Measurements from ENCODE around the gene SLC27A4. TPM values are rescaled to one million over a fixed set of nuclear protein-coding genes. Genes with fewer than 3 reads are reported as not detected.

The SLC27A4 gene
- total and polyA plus RNA-seq, 12 donors: 6.6 to 40.0 (median 20.6) TPM

DNA sequence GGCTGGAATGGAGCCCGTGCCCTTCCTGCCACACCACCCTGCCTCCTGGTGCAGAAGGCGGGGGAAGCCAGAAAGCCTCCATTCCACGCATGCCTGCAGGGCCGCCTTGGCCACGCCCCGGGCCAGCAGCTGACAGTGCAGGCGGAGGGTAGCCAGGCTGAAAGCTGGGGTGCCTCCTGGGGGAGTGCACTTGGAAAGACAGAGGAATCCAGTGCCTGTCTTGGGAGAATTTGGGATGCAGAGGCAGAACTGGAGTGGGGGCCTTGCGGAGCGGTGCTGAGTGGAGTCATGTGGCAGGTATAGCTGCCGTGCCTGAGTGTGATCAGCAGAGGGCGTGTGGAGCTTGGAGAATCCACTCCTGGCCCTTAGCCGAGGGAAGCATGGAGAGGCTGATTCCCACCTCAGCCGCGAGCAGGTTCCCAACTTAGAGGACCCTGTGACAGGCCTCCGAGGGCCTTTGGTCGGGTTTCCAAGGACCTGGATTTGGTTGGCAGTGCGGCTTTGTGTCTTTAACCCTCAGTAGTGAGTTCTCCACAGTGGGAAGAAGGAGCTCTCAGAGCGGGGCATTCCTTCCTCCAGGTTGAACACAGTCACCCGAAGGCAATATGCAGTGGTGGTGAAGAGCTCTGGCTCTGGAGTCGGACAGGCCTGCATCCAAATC, 21.8 kb downstream of the SLC27A4 start:
- Histone ChIP-seq H3K27me3 (no peaks in the 10 kb centered on the region), H3K4me1 (replicated peaks in 1 of 2) (peaks cover 4 to 22% of the 10 kb centered on the region in 2 donors), H3K36me3 (replicated peaks in 1 of 2) (no peaks in the 10 kb centered on the region), H3K27ac (peak overlapping the region in 2 of 5 donors; percentile 55 to 77), H3K4me3 (peak overlapping the region in 2 of 4 donors; percentile 38 to 55), H3K9me3 (replicated peaks in 1 of 3) (no peaks in the 10 kb centered on the region)
- WGBS, 4 donors: 8 to 16% (median 8%) methylated on average over 12 to 20 of the region's 20 CpGs
- TF ChIP-seq CTCF (IDR thresholded peaks at IDR 0.05) (peak; percentile 70 to 95 (median 92)), POLR2A (IDR thresholded peaks at IDR 0.05) (no peak)
- intact Hi-C loops (cut with DNase I): loop anchor here (5.0 kb wide), 2 partner anchors 45 to 50 kb away; no protein-coding TSS in a partner anchor
- peak; percentile 83 to 94 (median 91) for DNase-seq

GRCh38 chr9:128362774-128363173, 22.4 kb downstream of the SLC27A4 start:
- TF ChIP-seq POLR2A (IDR thresholded peaks at IDR 0.05) (no peak), CTCF (IDR thresholded peaks at IDR 0.05) (no peak)
- WGBS, 4 donors: 64 to 77% (median 70%) methylated on average over 3 of the region's 3 CpGs
- H3K36me3 ChIP-seq (replicated peaks in 1 of 2): no peaks in the 10 kb centered on the region
- no peaks in the 10 kb centered on the region for H3K27me3 ChIP-seq
- intact Hi-C loops (cut with DNase I): loop anchor here (5.0 kb wide), 2 partner anchors 45 to 50 kb away; no protein-coding TSS in a partner anchor
- no peaks in the 10 kb centered on the region for H3K9me3 ChIP-seq (replicated peaks in 1 of 3)
- no peak overlapping the region for H3K4me3 ChIP-seq
- DNase-seq: no peak
- H3K4me1 ChIP-seq (replicated peaks in 1 of 2): peaks cover 4 to 22% of the 10 kb centered on the region in 2 donors
- H3K27ac ChIP-seq: no peak overlapping the region

DNA sequence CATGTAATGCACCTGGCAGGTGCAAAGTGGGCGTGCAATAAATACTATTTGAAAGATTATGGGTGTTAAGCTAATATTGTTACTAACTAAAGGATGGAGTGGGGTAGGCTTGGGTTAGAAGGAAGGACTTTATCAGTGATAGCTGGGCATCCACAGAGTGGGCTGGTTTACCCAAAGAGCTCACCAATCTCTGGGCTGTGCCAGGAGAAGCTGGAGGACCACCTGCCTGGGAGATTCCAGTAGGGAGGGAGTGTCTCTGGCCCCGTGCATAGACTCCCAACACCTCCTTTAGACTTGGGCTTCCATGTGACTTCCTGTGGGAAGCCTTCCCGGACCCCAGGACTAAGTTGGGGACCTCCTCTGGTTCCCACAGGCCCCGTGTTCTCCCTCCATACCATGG, 25.2 kb downstream of the SLC27A4 start:
- Histone ChIP-seq H3K4me1 (replicated peaks in 1 of 2) (peaks cover 10 to 28% of the 10 kb centered on the region in 2 donors), H3K36me3 (replicated peaks in 1 of 2) (no peaks in the 10 kb centered on the region), H3K27ac (no peak overlapping the region), H3K4me3 (no peak overlapping the region), H3K27me3 (no peaks in the 10 kb centered on the region), H3K9me3 (replicated peaks in 1 of 3) (no peaks in the 10 kb centered on the region)
- TF ChIP-seq POLR2A (IDR thresholded peaks at IDR 0.05) (no peak), CTCF (IDR thresholded peaks at IDR 0.05) (no peak)
- WGBS, 4 donors: 71 to 87% (median 79%) methylated on average over 2 to 4 of the region's 4 CpGs
- no peak for DNase-seq
- intact Hi-C loops (cut with DNase I): no loop called here

- no peaks in the 10 kb centered on the region for H3K9me3 ChIP-seq (replicated peaks in 1 of 3)
- intact Hi-C loops (cut with DNase I): no loop called here
- H3K4me3 ChIP-seq: no peak overlapping the region
- no peaks in the 10 kb centered on the region for H3K27me3 ChIP-seq
- DNase-seq: no peak
- WGBS, 4 donors: 78 to 88% (median 87%) methylated on average over 9 of the region's 9 CpGs
- no peak overlapping the region for H3K27ac ChIP-seq
- peaks cover 14 to 36% of the 10 kb centered on the region in 2 donors for H3K4me1 ChIP-seq (replicated peaks in 1 of 2)
- no peaks in the 10 kb centered on the region for H3K36me3 ChIP-seq (replicated peaks in 1 of 2)
- TF ChIP-seq CTCF (IDR thresholded peaks at IDR 0.05): no peak
- no peak for TF ChIP-seq POLR2A (IDR thresholded peaks at IDR 0.05)
Measured at GRCh38 chr9:128369024-128369706, 28.8 kb downstream of the SLC27A4 start.
